Transverse colon (tissue), 4 donors: ENCODE results near the gene MAST4. TPM values are rescaled to one million over a fixed set of nuclear protein-coding genes. Genes with fewer than 3 reads are reported as not detected.
A peak's percentile ranks its signal among the peaks of the same experiment; 100 is the strongest.

Source experiments
- DNase-seq: peaks from one replicate; pipeline ENCODE4 v3.0.0-alpha.2; 2019
- H3K27ac ChIP-seq, 4 donors: fragments of 200-600 bp; sonication (generic); 2 replicates each; pipeline ENCODE4 v1.5.1; 2016 to 2018; ENCODE audit warnings: inconsistent platforms in 4 of 4
- H3K27me3 ChIP-seq: fragments of 200-600 bp; sonication (generic); 2 replicates; pipeline ENCODE4 v1.5.1; 2017; ENCODE audit warnings: inconsistent platforms
- H3K36me3 ChIP-seq, 4 donors: fragments of 200-600 bp; sonication (generic); 2 replicates each; pipeline ENCODE4 v1.5.1; 2017 to 2019; ENCODE audit warnings: inconsistent platforms in 4 of 4
- H3K4me1 ChIP-seq, 4 donors: fragments of 200-600 bp; sonication (generic); 2 replicates each; pipeline ENCODE4 v1.5.1; 2017 to 2020; ENCODE audit warnings: inconsistent platforms in 4 of 4
- H3K4me3 ChIP-seq, 4 donors: fragments of 200-600 bp; sonication (generic); 1 replicate in 1 of 4; 2 replicates in 3 of 4; pipeline versions ENCODE4 v1.5.1 to v1.6.1; 2017 to 2019; ENCODE audit warnings: inconsistent platforms in 4 of 4
- H3K9me3 ChIP-seq, 2 donors: fragments of 200-600 bp; sonication (generic); 2 replicates each; pipeline ENCODE4 v1.5.1; 2017 to 2019; ENCODE audit warnings: inconsistent platforms in 2 of 2
- CTCF ChIP-seq, 5 experiments: fragments of 200-600 bp in 3 of 5; fragments of 450-650 bp in 2 of 5; sonication (generic) in 3 of 5; IDR thresholded peaks; 1 replicate in 2 of 5; 2 replicates in 3 of 5; pipeline ENCODE4 v1.5.1; 2016 to 2017; ENCODE audit warnings: antibody characterized with exemption in 5 of 5, inconsistent platforms in 3 of 5, mild to moderate bottlenecking in 2 of 5, moderate library complexity in 1 of 5
- EP300 ChIP-seq: sonication (generic); formaldehyde crosslinking; IDR thresholded peaks from one replicate; pipeline ENCODE4 v1.6.1; 2017; ENCODE audit warnings: antibody characterized with exemption, low read depth
- POLR2A ChIP-seq: fragments of 450-650 bp; IDR thresholded peaks from one replicate; pipeline ENCODE4 v1.6.1; 2016; ENCODE audit warnings: antibody characterized with exemption, mild to moderate bottlenecking, moderate library complexity
- POLR2AphosphoS5 ChIP-seq, 3 donors: sonication (generic); formaldehyde crosslinking; IDR thresholded peaks; one replicate each; pipeline ENCODE4 v1.6.1; 2016; ENCODE audit warnings: antibody characterized with exemption in 3 of 3
- WGBS, 2 donors: methylation state at CpG; one replicate each; pipeline ENCODE4 v1.1.5; 2018; ENCODE audit warnings: low coverage in 1 of 2; 5-methylcytosine and 5-hydroxymethylcytosine counted together
- in situ Hi-C, 4 donors: fragments of 200-750 bp; cut with MboI; loops; one replicate each; pipeline versions ENCODE4 v1.15.0 to v1.15.1; 2017; ENCODE audit warnings: low sequenced_read_pairs in 3 of 4, low pct_ligation_motif_present in 1 of 4, low pct_unique_long_range_greater_than_20kb in 1 of 4
- intact Hi-C: fragments of 100-400 bp; cut with DNase I; formaldehyde crosslinking; loops from one replicate; pipeline ENCODE4 v1.15.1; 2023; ENCODE audit warnings: low total_unique reads
- total RNA-seq, 4 donors: library from RNA; depleted of rRNA; stranded (reverse); fragments of >200 nt; gene quantifications; one replicate each; pipeline ENCODE4 v1.1.0, GENCODE V29; 2016

Gene MAST4
- total RNA-seq, 4 donors from 2014 or later, result 20.3 to 46.8 (median 35.4) TPM

- in situ Hi-C loops (loop anchor here in 1 of 4 donors (10.0 kb wide), 1 partner anchor 53 kb away; no protein-coding TSS in a partner anchor), intact Hi-C loops (no loop called here)
- WGBS, 2 donors, result 44 to 54% methylated on average over 3 of the region's 3 CpGs
- Histone ChIP-seq H3K9me3 (no peaks in the 10 kb centered on the region), H3K4me1 (peaks cover 0 to 33% (median 14%) of the 10 kb centered on the region in 4 donors), H3K36me3 (no peaks in the 10 kb centered on the region), H3K4me3 (no peak overlapping the region), H3K27ac (no peak overlapping the region), H3K27me3 (no peaks in the 10 kb centered on the region)
- TF ChIP-seq EP300, result no peak
- TF ChIP-seq POLR2A, result no peak
- TF ChIP-seq POLR2AphosphoS5 (IDR thresholded peaks at IDR 0.05), result peak in 1 of 3 donors; percentile 11
- DNase-seq, result no peak
These were observed 435.5 kb downstream of the MAST4 start for GRCh38 chr5:67031692-67032091.

- Histone ChIP-seq H3K27ac (peak overlapping the region in 1 of 4 donors; percentile 5), H3K9me3 (no peaks in the 10 kb centered on the region), H3K36me3 (no peaks in the 10 kb centered on the region), H3K27me3 (no peaks in the 10 kb centered on the region), H3K4me1 (peaks cover 0 to 33% (median 14%) of the 10 kb centered on the region in 4 donors), H3K4me3 (no peak overlapping the region)
- WGBS, 2 donors, result 50 to 54% methylated on average over 2 of the region's 2 CpGs
- TF ChIP-seq POLR2AphosphoS5 (IDR thresholded peaks at IDR 0.05), result no peak
- TF ChIP-seq POLR2A, result no peak
- no peak for TF ChIP-seq EP300
- no peak for DNase-seq
- intact Hi-C loops (no loop called here), in situ Hi-C loops (loop anchor here in 1 of 4 donors (10.0 kb wide), 1 partner anchor 52 kb away; no protein-coding TSS in a partner anchor)
These were observed 436.9 kb downstream of the MAST4 start for GRCh38 chr5:67032921-67033664.

- 71 to 80% methylated on average over 5 to 8 of the region's 8 CpGs for WGBS, 2 donors
- intact Hi-C loops (no loop called here), in situ Hi-C loops (loop anchor here in 1 of 4 donors (10.0 kb wide), 1 partner anchor 51 kb away; no protein-coding TSS in a partner anchor)
These were observed 437.9 kb downstream of the MAST4 start for GRCh38 chr5:67033880-67034651.

GRCh38 chr5:67035098-67035740 lies 439.0 kb downstream of the MAST4 start:
- Histone ChIP-seq H3K36me3 (no peaks in the 10 kb centered on the region), H3K27me3 (no peaks in the 10 kb centered on the region), H3K9me3 (no peaks in the 10 kb centered on the region), H3K4me3 (no peak overlapping the region), H3K4me1 (peaks cover 0 to 39% (median 14%) of the 10 kb centered on the region in 4 donors), H3K27ac (no peak overlapping the region)
- in situ Hi-C loops, result loop anchor here in 1 of 4 donors (10.0 kb wide), 1 partner anchor 50 kb away; no protein-coding TSS in a partner anchor
- TF ChIP-seq POLR2A (no peak), POLR2AphosphoS5 (IDR thresholded peaks at IDR 0.05) (no peak), CTCF (IDR thresholded peaks at IDR 0.05) (no peak), EP300 (no peak)
- WGBS, 2 donors, result 94% methylated on average over 4 of the region's 4 CpGs; no CpG with 5 or more reads in 1 of the 2 donors
- intact Hi-C loops, result no loop called here
- DNase-seq, result no peak

More at GRCh38 chr5:67033880-67034651, 437.9 kb downstream of the MAST4 start:
- H3K4me1 ChIP-seq, result peaks cover 0 to 39% (median 14%) of the 10 kb centered on the region in 4 donors
- no peaks in the 10 kb centered on the region for H3K27me3 ChIP-seq
- DNase-seq, result no peak
- no peaks in the 10 kb centered on the region for H3K36me3 ChIP-seq
- no peak for TF ChIP-seq POLR2AphosphoS5 (IDR thresholded peaks at IDR 0.05)
- TF ChIP-seq POLR2A, result no peak
- TF ChIP-seq CTCF (IDR thresholded peaks at IDR 0.05), result no peak
- no peak for TF ChIP-seq EP300
- no peaks in the 10 kb centered on the region for H3K9me3 ChIP-seq
- no peak overlapping the region for H3K27ac ChIP-seq
- H3K4me3 ChIP-seq, result no peak overlapping the region
